ENCODE data around the gene AHRR. TPM values are rescaled to one million over a fixed set of nuclear protein-coding genes. Genes with fewer than 3 reads are reported as not detected.

The AHRR gene
- total RNA-seq, 1 experiment from 2014 or later = 1.3 TPM

DNA sequence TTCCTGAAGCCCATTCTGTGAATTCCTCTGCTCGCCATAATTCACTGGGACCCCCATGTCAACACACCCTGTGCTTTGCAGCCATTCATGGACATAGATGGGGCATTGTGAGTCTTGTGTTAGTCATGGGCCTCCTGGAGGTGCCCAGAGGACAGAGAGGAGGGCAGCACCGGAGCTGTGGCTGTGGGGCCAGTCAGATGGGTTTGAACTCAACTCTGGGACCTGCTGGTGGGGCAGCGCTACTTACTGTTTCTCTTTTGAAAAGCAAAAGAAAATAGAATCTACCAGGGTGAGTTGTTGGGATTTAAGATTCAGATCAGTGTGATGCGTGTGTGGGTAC, 110.2 kb downstream of the AHRR start:
- H3K27me3 Mint-ChIP-seq (ENCODE audit: unreplicated experiment) = peaks cover 4% of the 10 kb centered on the region
- DNase-seq = no peak

DNA sequence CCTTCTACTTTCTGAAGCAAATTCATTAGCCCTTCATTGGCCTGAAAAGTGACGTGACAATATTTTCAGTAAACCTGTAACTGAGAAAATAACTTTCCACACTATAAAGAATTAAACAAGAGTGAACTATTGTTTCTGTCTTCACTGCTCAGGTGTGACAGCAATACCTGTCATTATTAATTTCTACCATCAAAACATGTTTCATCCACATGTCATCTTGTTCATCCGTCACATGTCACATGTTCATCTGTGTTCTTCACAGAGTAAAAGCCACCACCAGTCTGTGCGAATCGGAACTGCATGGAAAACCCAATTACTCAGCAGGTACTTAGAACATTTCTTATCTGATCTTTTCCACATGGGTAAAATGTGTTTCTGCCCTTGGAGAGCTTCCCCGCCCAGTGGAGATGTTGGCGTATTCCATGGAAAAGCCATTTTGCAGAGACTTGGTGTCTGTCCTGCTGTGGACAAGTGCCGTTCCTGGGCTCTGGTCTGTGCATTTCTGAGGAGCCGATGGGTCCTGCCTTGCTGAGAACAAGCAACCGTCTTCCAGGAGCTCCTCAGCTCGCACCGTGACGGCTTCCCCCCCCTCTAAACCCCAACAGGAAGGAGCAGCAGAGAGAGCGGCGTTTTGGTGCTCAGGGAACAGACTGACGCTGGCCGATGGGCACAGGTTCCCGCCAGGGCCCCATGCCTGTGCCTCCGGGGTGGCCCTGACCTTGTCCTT, 110.8 kb downstream of the AHRR start:
- no peaks in the 10 kb centered on the region for H3K9me3 Mint-ChIP-seq (ENCODE audit: low read depth, unreplicated experiment)
- no peaks in the 10 kb centered on the region for H3K27me3 Mint-ChIP-seq (ENCODE audit: unreplicated experiment)
- TF ChIP-seq, protein P1, sequence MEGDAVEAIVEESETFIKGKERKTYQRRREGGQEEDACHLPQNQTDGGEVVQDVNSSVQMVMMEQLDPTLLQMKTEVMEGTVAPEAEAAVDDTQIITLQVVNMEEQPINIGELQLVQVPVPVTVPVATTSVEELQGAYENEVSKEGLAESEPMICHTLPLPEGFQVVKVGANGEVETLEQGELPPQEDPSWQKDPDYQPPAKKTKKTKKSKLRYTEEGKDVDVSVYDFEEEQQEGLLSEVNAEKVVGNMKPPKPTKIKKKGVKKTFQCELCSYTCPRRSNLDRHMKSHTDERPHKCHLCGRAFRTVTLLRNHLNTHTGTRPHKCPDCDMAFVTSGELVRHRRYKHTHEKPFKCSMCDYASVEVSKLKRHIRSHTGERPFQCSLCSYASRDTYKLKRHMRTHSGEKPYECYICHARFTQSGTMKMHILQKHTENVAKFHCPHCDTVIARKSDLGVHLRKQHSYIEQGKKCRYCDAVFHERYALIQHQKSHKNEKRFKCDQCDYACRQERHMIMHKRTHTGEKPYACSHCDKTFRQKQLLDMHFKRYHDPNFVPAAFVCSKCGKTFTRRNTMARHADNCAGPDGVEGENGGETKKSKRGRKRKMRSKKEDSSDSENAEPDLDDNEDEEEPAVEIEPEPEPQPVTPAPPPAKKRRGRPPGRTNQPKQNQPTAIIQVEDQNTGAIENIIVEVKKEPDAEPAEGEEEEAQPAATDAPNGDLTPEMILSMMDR (IDR thresholded peaks at IDR 0.05; ENCODE audit: unreplicated experiment) = no peak
- CTCF ChIA-PET = interaction anchor here (0.6 to 1.1 kb wide), 2 partner anchors 92 to 115 kb away, joined by 3 to 4 read pairs; no protein-coding TSS in a partner anchor
- intact Hi-C loops (cut with micrococcal nuclease; ENCODE audit: unreplicated experiment) = no loop called here
- no peaks in the 10 kb centered on the region for H3K36me3 Mint-ChIP-seq (ENCODE audit: insufficient read depth, unreplicated experiment)
- H3K4me3 Mint-ChIP-seq (ENCODE audit: low read depth, unreplicated experiment) = no peak overlapping the region
- no TSS peak for BruUV-seq (replicated peaks)
- H3K4me1 Mint-ChIP-seq (ENCODE audit: low read depth, unreplicated experiment) = peaks cover 12% of the 10 kb centered on the region
- H3K27ac Mint-ChIP-seq (ENCODE audit: unreplicated experiment) = no peak overlapping the region
- no peak for DNase-seq

More for the DNA sequence above, 110.2 kb downstream of the AHRR start:
- Mint-ChIP-seq H3K9me3 (ENCODE audit: low read depth, unreplicated experiment) (no peaks in the 10 kb centered on the region), H3K27ac (ENCODE audit: unreplicated experiment) (no peak overlapping the region), H3K36me3 (ENCODE audit: insufficient read depth, unreplicated experiment) (no peaks in the 10 kb centered on the region), H3K4me1 (ENCODE audit: low read depth, unreplicated experiment) (peaks cover 12% of the 10 kb centered on the region), H3K4me3 (ENCODE audit: low read depth, unreplicated experiment) (no peak overlapping the region)
- CTCF ChIA-PET = interaction anchor here (0.6 to 1.1 kb wide), 6 partner anchors 77 to 115 kb away, joined by 3 to 13 read pairs (median 4); partner anchors contain the start of gene AHRR
- no TSS peak for BruUV-seq (replicated peaks)
- TF ChIP-seq, protein P1 (IDR thresholded peaks at IDR 0.05; ENCODE audit: unreplicated experiment) = no peak
- intact Hi-C loops (cut with micrococcal nuclease; ENCODE audit: unreplicated experiment) = no loop called here

DNA sequence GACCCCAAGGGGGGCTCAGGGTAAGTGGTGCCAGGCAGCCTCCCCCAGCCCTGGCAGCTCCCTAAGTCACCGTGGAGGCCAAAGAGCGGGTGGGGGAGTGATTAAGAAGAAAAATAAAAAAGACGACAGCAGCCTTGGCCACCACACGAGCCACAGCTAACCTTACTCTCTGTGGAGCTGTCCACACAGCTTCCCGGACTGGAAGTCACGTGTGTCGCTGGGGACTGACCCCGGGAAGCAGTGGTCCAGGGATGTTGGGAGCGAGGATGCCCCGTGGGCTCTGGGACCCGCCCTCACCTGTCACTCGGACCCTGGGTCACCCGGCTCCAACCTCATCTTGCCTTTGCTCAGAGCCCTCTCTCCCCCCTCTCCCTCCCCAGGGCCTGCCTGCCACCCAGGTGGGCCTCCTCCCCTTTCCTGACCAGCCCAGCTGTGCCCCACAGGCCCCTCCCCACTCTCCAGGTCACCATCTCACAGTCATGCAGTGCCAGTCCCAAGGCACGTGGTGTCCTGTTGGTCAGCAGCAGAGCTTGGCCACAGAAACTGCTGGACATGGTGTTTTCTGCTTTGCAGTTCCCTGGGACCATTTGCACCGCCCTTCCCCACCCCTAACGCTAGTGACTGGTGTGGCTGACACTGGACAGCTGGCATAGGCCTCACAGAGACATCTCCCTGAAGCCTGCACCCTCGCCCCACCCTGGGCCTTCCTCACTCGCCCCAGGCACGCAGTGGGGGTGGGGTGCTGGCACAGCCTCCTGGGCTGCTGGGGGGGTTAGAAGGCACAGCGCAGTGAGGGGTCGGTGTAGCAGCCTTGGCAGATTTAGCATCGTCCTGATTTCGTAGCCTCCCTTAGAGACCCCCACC, 111.6 kb downstream of the AHRR start:
- intact Hi-C loops (cut with micrococcal nuclease; ENCODE audit: unreplicated experiment) = no loop called here
- H3K36me3 Mint-ChIP-seq (ENCODE audit: insufficient read depth, unreplicated experiment) = no peaks in the 10 kb centered on the region
- H3K4me3 Mint-ChIP-seq (ENCODE audit: low read depth, unreplicated experiment) = no peak overlapping the region
- H3K27ac Mint-ChIP-seq (ENCODE audit: unreplicated experiment) = no peak overlapping the region
- no peak for DNase-seq
- BruUV-seq (replicated peaks) = no TSS peak
- TF ChIP-seq, protein P1 (IDR thresholded peaks at IDR 0.05; ENCODE audit: unreplicated experiment) = no peak
- no peaks in the 10 kb centered on the region for H3K27me3 Mint-ChIP-seq (ENCODE audit: unreplicated experiment)
- H3K9me3 Mint-ChIP-seq (ENCODE audit: low read depth, unreplicated experiment) = no peaks in the 10 kb centered on the region
- CTCF ChIA-PET = interaction anchor here (1.1 kb wide), 1 partner anchor 116 kb away, joined by 4 read pairs; no protein-coding TSS in a partner anchor
- H3K4me1 Mint-ChIP-seq (ENCODE audit: low read depth, unreplicated experiment) = peaks cover 12% of the 10 kb centered on the region

DNA sequence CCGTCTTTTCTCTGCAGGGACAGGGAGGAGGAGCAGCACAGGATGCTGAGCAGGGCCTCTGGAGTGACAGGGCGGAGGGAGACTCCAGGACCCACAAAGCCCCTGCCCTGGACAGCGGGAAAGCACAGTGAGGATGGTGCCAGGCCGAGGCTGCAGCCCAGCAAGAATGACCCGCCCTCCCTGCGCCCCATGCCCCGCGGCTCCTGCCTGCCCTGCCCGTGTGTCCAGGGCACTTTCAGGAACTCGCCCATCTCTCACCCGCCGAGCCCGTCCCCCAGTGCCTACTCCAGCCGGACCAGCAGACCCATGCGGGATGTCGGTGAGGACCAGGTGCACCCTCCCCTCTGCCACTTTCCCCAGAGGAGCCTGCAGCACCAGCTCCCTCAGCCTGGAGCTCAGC, 112.3 kb downstream of the AHRR start:
- DNase-seq = no peak
- no peak overlapping the region for H3K27ac Mint-ChIP-seq (ENCODE audit: unreplicated experiment)
- H3K36me3 Mint-ChIP-seq (ENCODE audit: insufficient read depth, unreplicated experiment) = no peaks in the 10 kb centered on the region
- BruUV-seq (replicated peaks) = no TSS peak
- TF ChIP-seq, protein P1 (IDR thresholded peaks at IDR 0.05; ENCODE audit: unreplicated experiment) = no peak
- no peak overlapping the region for H3K4me3 Mint-ChIP-seq (ENCODE audit: low read depth, unreplicated experiment)
- peaks cover 12% of the 10 kb centered on the region for H3K4me1 Mint-ChIP-seq (ENCODE audit: low read depth, unreplicated experiment)
- no peaks in the 10 kb centered on the region for H3K27me3 Mint-ChIP-seq (ENCODE audit: unreplicated experiment)
- H3K9me3 Mint-ChIP-seq (ENCODE audit: low read depth, unreplicated experiment) = no peaks in the 10 kb centered on the region
- intact Hi-C loops (cut with micrococcal nuclease; ENCODE audit: unreplicated experiment) = no loop called here
- CTCF ChIA-PET = no interaction called here

All from Calu3 (cell line).